CD14-positive monocyte (primary cell): ENCODE measurements around the gene SLC35D1. TPM values are rescaled to one million over a fixed set of nuclear protein-coding genes. Genes with fewer than 3 reads are reported as not detected.
"Not testable (repeated sequence)": the region's sequence is repeated elsewhere in the genome, so short reads cannot be mapped to it uniquely, and the experiment has no call there.

Experiments used
- DNase-seq, 3 donors: peaks; one replicate each; pipeline ENCODE4 v3.0.0-alpha.2; 2011 to 2022
- H2AFZ ChIP-seq: 2 replicates; pipeline ENCODE4 v1.6.0; 2012; ENCODE audit warnings: mild to moderate bottlenecking, low read depth, low read length, inconsistent platforms; ENCODE audit not compliant: insufficient read depth, poor library complexity, severe bottlenecking
- H3K27ac ChIP-seq, 2 donors: 1 replicate in 1 of 2; 2 replicates in 1 of 2; pipeline ENCODE4 v1.5.1; 2012 to 2013; ENCODE audit warnings: low read length in 2 of 2, control low read depth in 1 of 2, inconsistent platforms in 1 of 2, low read depth in 1 of 2, mild to moderate bottlenecking in 1 of 2
- H3K27me3 ChIP-seq, 2 donors: one replicate each; pipeline versions ENCODE4 v1.6.0 to v1.6.1; 2011 to 2013; ENCODE audit warnings: low read length in 2 of 2; ENCODE audit not compliant: control insufficient read depth in 2 of 2, insufficient read depth in 2 of 2
- H3K36me3 ChIP-seq, 2 donors: replicated peaks in 1 of 2; 1 replicate in 1 of 2; 2 replicates in 1 of 2; pipeline versions ENCODE4 v1.5.1 to v1.6.1; 2012 to 2013; ENCODE audit warnings: low read length in 2 of 2, control low read depth in 1 of 2, inconsistent platforms in 1 of 2, mild to moderate bottlenecking in 1 of 2; ENCODE audit not compliant: insufficient read depth in 2 of 2, control insufficient read depth in 1 of 2
- H3K4me1 ChIP-seq, 2 donors: 1 replicate in 1 of 2; 2 replicates in 1 of 2; pipeline versions ENCODE4 v1.5.1 to v1.6.1; 2012 to 2013; ENCODE audit warnings: low read length in 2 of 2, control low read depth in 1 of 2, inconsistent platforms in 1 of 2, mild to moderate bottlenecking in 1 of 2, moderate library complexity in 1 of 2; ENCODE audit not compliant: insufficient read depth in 2 of 2, control insufficient read depth in 1 of 2
- H3K4me2 ChIP-seq: replicated peaks from 2 replicates; pipeline ENCODE3; 2012; ENCODE audit warnings: low read length, moderate library complexity, mild to moderate bottlenecking; ENCODE audit not compliant: poor library complexity, severe bottlenecking; ENCODE audit errors: extremely low read depth
- H3K4me3 ChIP-seq, 3 experiments: fragments of 200-600 bp in 1 of 3; sonication (generic) in 1 of 3; replicated peaks in 1 of 3; 1 replicate in 2 of 3; 2 replicates in 1 of 3; pipeline ENCODE4 v1.5.1; 2011 to 2013; ENCODE audit warnings: low read length in 3 of 3, mild to moderate bottlenecking in 3 of 3, control low read depth in 2 of 3, low read depth in 2 of 3, inconsistent platforms in 1 of 3, moderate library complexity in 1 of 3
- H3K79me2 ChIP-seq: 2 replicates; pipeline ENCODE4 v1.6.0; 2012; ENCODE audit warnings: mild to moderate bottlenecking, control low read depth, inconsistent platforms, low read length, moderate library complexity; ENCODE audit not compliant: insufficient read depth
- H3K9ac ChIP-seq: 2 replicates; pipeline ENCODE4 v1.6.0; 2017; ENCODE audit warnings: low read length, mild to moderate bottlenecking; ENCODE audit not compliant: insufficient read depth, poor library complexity, severe bottlenecking
- H3K9me3 ChIP-seq, 2 donors: replicated peaks in 1 of 2; 1 replicate in 1 of 2; 2 replicates in 1 of 2; pipeline versions ENCODE4 v1.5.1 to v1.6.1; 2012 to 2013; ENCODE audit warnings: low read length in 2 of 2, control low read depth in 1 of 2; ENCODE audit not compliant: control insufficient read depth in 1 of 2, insufficient read depth in 1 of 2
- H4K20me1 ChIP-seq: 2 replicates; pipeline ENCODE4 v1.6.0; 2012; ENCODE audit warnings: mild to moderate bottlenecking, low read length, control low read depth, moderate library complexity; ENCODE audit not compliant: insufficient read depth
- H3K27ac Mint-ChIP-seq, 7 donors: one replicate each; pipeline ENCODE4 v1.8.0; 2020; ENCODE audit warnings: mild to moderate bottlenecking in 7 of 7, mixed read lengths in 7 of 7, moderate library complexity in 6 of 7, inconsistent platforms in 2 of 7
- H3K27me3 Mint-ChIP-seq, 3 donors: one replicate each; pipeline ENCODE4 v1.8.0; 2021 to 2022; ENCODE audit warnings: low read depth in 3 of 3, mild to moderate bottlenecking in 3 of 3, mixed read lengths in 3 of 3, moderate library complexity in 3 of 3, inconsistent platforms in 1 of 3
- H3K36me3 Mint-ChIP-seq, 2 donors: one replicate each; pipeline ENCODE4 v1.8.0; 2020; ENCODE audit warnings: mixed read lengths in 2 of 2, inconsistent platforms in 1 of 2, mild to moderate bottlenecking in 1 of 2
- H3K4me1 Mint-ChIP-seq: one replicate; pipeline ENCODE4 v1.8.0; 2020; ENCODE audit warnings: mild to moderate bottlenecking, mixed read lengths
- H3K4me3 Mint-ChIP-seq, 2 donors: one replicate each; pipeline ENCODE4 v1.8.0; 2020; ENCODE audit warnings: mild to moderate bottlenecking in 2 of 2, mixed read lengths in 2 of 2, moderate library complexity in 1 of 2
- H3K9me3 Mint-ChIP-seq, 7 donors: one replicate each; pipeline ENCODE4 v1.8.0; 2020 to 2022; ENCODE audit warnings: mixed read lengths in 7 of 7, mild to moderate bottlenecking in 6 of 7, moderate library complexity in 6 of 7, inconsistent platforms in 2 of 7
- CTCF ChIP-seq: fragments of 200-600 bp; IDR thresholded peaks from one replicate; pipeline ENCODE4 v1.8.0; 2022; ENCODE audit warnings: antibody characterized with exemption, mild to moderate bottlenecking
- WGBS: methylation state at CpG from one replicate; pipeline ENCODE4 v1.1.5; 2013; ENCODE audit warnings: missing lambda C conversion rate; ENCODE audit not compliant: insufficient coverage; 5-methylcytosine and 5-hydroxymethylcytosine counted together
- intact Hi-C, 2 donors: fragments of 100-400 bp; cut with micrococcal nuclease; formaldehyde crosslinking; loops; one replicate each; pipeline versions ENCODE4 v1.15.0 to v1.15.1; 2023
- polyA plus RNA-seq, 3 donors: library from polyadenylated mRNA; depleted of rRNA in 1 of 3; unstranded in 2 of 3; stranded (reverse) in 1 of 3; fragments of 300-500 nt in 2 of 3; fragments of >200 nt in 1 of 3; fragmentation: Illumina TruSeq in 2 of 3; gene quantifications; 1 replicate in 2 of 3; 2 replicates in 1 of 3; pipeline ENCODE4 v1.2.3, GENCODE V29; 2012 to 2021

SLC35D1 gene
- polyA plus RNA-seq, 3 donors = 2.2 to 3.3 (median 2.7) TPM

DNA sequence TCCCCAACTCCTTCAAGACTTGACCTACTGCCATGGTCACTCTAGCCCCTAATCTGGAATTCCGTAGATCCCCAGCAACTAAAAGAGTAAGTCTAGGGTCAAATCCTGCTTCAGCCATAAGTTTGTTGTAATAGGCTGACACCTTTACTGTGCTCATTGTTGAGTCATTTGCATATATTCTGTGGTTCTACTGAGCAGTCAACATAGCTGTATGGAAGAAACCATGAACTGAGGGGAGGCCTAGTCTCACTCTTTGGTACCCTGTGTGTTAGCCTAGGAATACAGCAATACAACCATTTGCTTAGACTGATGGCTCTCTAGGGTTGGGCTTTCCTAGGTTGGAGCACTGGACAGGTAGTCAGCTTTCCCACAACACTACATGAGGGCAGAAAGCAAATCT lies 23.6 kb upstream of the SLC35D1 start:
- H3K4me1 Mint-ChIP-seq = no peaks in the 10 kb centered on the region
- no peak overlapping the region for H2AFZ ChIP-seq
- no peak for DNase-seq
- no peak overlapping the region for H3K9ac ChIP-seq
- H4K20me1 ChIP-seq = no peaks in the 10 kb centered on the region
- no CpG with 5 or more reads among the region's 1 CpG for WGBS
- TF ChIP-seq CTCF = no peak
- no peaks in the 10 kb centered on the region for H3K79me2 ChIP-seq
- no peaks in the 10 kb centered on the region for H3K27me3 ChIP-seq
- no peak overlapping the region for H3K4me3 ChIP-seq
- no peak overlapping the region for H3K27ac Mint-ChIP-seq
- no peak overlapping the region for H3K4me2 ChIP-seq
- H3K9me3 Mint-ChIP-seq = peaks cover 0 to 5% (median 1%) of the 10 kb centered on the region in 7 donors
- H3K9me3 ChIP-seq = no peaks in the 10 kb centered on the region
- H3K36me3 Mint-ChIP-seq = no peaks in the 10 kb centered on the region
- no peak overlapping the region for H3K27ac ChIP-seq
- H3K4me3 Mint-ChIP-seq = no peak overlapping the region
- intact Hi-C loops = no loop called here
- H3K4me1 ChIP-seq = no peaks in the 10 kb centered on the region
- no peaks in the 10 kb centered on the region for H3K36me3 ChIP-seq
- peaks cover 0 to 4% (median 2%) of the 10 kb centered on the region in 3 donors for H3K27me3 Mint-ChIP-seq

- H3K27ac ChIP-seq = no peak overlapping the region
- Mint-ChIP-seq H3K27me3 (peaks cover 0 to 4% (median 2%) of the 10 kb centered on the region in 3 donors), H3K4me1 (no peaks in the 10 kb centered on the region), H3K36me3 (no peaks in the 10 kb centered on the region), H3K4me3 (no peak overlapping the region), H3K27ac (no peak overlapping the region), H3K9me3 (peaks cover 12 to 25% (median 19%) of the 10 kb centered on the region in 7 donors)
- no peak overlapping the region for H3K4me2 ChIP-seq
- H4K20me1 ChIP-seq = no peaks in the 10 kb centered on the region
- TF ChIP-seq CTCF = no peak
- H3K9me3 ChIP-seq = peaks cover 4 to 6% of the 10 kb centered on the region in 2 donors
- intact Hi-C loops = no loop called here
- H3K27me3 ChIP-seq = no peaks in the 10 kb centered on the region
- no peak overlapping the region for H2AFZ ChIP-seq
- H3K79me2 ChIP-seq = no peaks in the 10 kb centered on the region
- H3K4me1 ChIP-seq = no peaks in the 10 kb centered on the region
- H3K36me3 ChIP-seq = no peaks in the 10 kb centered on the region
- no peak for DNase-seq
- WGBS = no CpG with 5 or more reads among the region's 1 CpG
- no peak overlapping the region for H3K4me3 ChIP-seq
- no peak overlapping the region for H3K9ac ChIP-seq
These were observed 18.8 kb upstream of the SLC35D1 start for GRCh38 chr1:67072749-67073148.

- H3K36me3 Mint-ChIP-seq, H3K4me3 ChIP-seq, H3K4me3 Mint-ChIP-seq, H3K9ac ChIP-seq, H3K27me3 Mint-ChIP-seq, H4K20me1 ChIP-seq, H3K27me3 ChIP-seq, H3K4me2 ChIP-seq, H3K79me2 ChIP-seq, H3K4me1 Mint-ChIP-seq, H3K27ac ChIP-seq, H2AFZ ChIP-seq, H3K27ac Mint-ChIP-seq, intact Hi-C loops, H3K4me1 ChIP-seq, DNase-seq, H3K36me3 ChIP-seq: not testable (repeated sequence)
- H3K9me3 Mint-ChIP-seq = peaks cover 20 to 39% (median 26%) of the 10 kb centered on the region in 7 donors
- H3K9me3 ChIP-seq = peaks cover 13 to 15% of the 10 kb centered on the region in 2 donors
- WGBS = 84% methylated on average over 2 of the region's 3 CpGs
These were observed 13.7 kb upstream of the SLC35D1 start for GRCh38 chr1:67067655-67068054.
